Stimulated activated naive CD8-positive, alpha-beta T cell treated with anti-CD3 and anti-CD28 coated beads, Interleukin-15, Interleukin-2, amounts not matched to agents 100 ng/mL and 50 ng/mL, for 24 hours (primary cell): ENCODE measurements around the gene HYCC2.
A peak's percentile ranks its signal among the peaks of the same experiment; 100 is the strongest.
"Not testable (repeated sequence)": the region's sequence is repeated elsewhere in the genome, so short reads cannot be mapped to it uniquely, and the experiment has no call there.

ENCODE experiments used
- H3K27ac Mint-ChIP-seq: one replicate; pipeline ENCODE4 v1.8.0; 2021; ENCODE audit warnings: mild to moderate bottlenecking, mixed read lengths
- H3K27me3 Mint-ChIP-seq: one replicate; pipeline ENCODE4 v1.8.0; 2021; ENCODE audit warnings: mixed read lengths
- H3K36me3 Mint-ChIP-seq: one replicate; pipeline ENCODE4 v1.8.0; 2021; ENCODE audit warnings: low read depth, mixed read lengths
- H3K4me1 Mint-ChIP-seq: one replicate; pipeline ENCODE4 v1.8.0; 2021; ENCODE audit warnings: low read depth, mixed read lengths
- H3K4me3 Mint-ChIP-seq: one replicate; pipeline ENCODE4 v1.8.0; 2021; ENCODE audit warnings: mild to moderate bottlenecking, mixed read lengths
- H3K9me3 Mint-ChIP-seq: one replicate; pipeline ENCODE4 v1.8.0; 2021; ENCODE audit warnings: mixed read lengths

HYCC2 gene

DNA sequence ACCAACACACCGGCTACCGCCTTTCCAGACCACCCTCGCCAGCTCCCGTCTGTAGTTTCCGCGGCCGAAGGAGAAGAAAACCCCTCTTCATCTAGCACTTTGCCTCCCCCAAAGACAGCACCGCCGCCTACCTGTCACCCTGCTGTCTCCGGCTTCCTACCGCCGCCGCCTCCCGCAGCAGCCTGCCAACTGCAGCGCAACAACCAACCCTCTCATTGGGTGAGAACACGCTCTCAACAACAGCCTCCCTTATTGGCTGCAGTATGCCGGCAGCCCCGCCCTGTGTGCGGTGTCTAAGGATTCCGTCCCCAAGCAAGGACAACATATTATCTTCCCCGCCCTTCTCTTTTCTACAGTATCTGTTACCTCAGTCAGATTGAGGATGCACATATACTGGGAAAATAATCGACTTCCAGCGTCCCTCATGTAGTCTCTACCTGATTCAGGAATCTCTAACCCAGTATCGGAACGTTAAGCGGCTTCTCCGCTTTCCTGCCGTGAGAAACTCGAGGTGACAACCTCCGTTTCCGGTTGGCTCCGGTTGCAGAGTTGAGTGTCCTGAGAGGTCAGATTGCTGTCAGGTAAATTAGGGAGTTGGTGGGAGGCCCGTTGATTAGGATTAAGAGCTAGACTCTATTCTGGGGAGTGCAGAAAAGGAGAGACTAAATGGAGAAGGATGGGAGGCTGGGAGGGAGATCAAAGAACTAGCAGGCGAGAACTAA, at the start of gene HYCC2, which contains the start of gene NDUFB3:
TSS of gene HYCC2 (minus strand) at position 193 of the 722 bp plus-strand sequence. CDS start 47,662 bp downstream, outside the sequence.
TSS of gene NDUFB3 (plus strand) at position 523 of the 722 bp plus-strand sequence. CDS start 6,882 bp downstream, outside the sequence.
- Mint-ChIP-seq H3K9me3 (no peaks in the 10 kb centered on the region), H3K27ac (peak within 1 kb of the TSS; percentile 91), H3K27me3 (no peaks in the 10 kb centered on the region), H3K36me3 (peaks cover 11% of the 10 kb centered on the region), H3K4me1 (peaks cover 71% of the 10 kb centered on the region), H3K4me3 (peak within 1 kb of the TSS; percentile 96)

GRCh38 chr2:201118961-201119854, 47.7 kb upstream of the HYCC2 start:
- peak overlapping the region; percentile 99 for H3K4me3 Mint-ChIP-seq
- H3K27me3 Mint-ChIP-seq: no peaks in the 10 kb centered on the region
- H3K27ac Mint-ChIP-seq: peak overlapping the region; percentile 99
- no peaks in the 10 kb centered on the region for H3K9me3 Mint-ChIP-seq
- H3K36me3 Mint-ChIP-seq: peaks cover 38% of the 10 kb centered on the region
- peaks cover 65% of the 10 kb centered on the region for H3K4me1 Mint-ChIP-seq

DNA sequence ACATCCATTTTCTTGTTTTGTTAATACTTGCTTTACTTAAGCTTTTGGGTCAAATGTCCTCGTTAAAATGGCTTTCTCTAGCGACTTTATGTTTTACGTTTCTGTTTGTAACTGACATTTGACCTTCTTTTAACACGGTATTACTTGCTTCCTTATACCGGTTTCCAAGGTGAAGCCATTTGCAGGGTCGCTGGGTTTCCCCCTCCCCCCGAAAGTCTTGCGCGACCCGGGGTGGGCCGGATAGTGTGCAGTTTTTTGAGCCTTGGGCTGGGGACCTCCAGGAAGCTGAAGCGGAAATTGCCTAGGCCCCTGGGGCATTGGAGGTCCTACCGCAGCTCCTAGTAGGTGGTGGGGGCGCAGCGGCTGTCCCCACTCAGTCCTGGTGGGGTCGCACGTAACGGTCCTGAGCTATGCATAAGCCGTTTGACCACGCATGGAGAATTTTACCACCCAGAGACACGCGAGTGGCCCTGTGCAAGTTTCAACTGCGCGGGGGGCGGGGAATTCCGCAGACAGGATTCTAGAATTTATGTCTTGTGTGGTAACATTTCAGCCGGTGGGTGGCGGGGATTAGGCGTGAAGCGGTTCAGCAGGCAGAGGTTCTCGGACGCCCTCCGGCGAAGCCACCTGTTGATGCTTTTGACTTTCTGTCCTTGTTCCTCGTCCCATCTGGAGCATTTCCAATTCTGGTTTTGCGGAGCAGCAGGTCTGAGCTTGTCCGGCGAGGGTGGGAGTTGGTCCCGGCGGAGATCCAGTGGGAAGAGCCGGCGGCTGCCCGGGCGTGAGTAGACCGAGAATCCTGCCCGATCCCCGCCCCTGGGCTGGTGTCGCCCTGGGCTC, 46.9 kb upstream of the HYCC2 start:
- Mint-ChIP-seq H3K27ac (peak overlapping the region; percentile 99), H3K27me3 (no peaks in the 10 kb centered on the region), H3K4me3 (peak overlapping the region; percentile 99), H3K4me1 (peaks cover 61% of the 10 kb centered on the region), H3K36me3 (peaks cover 33% of the 10 kb centered on the region), H3K9me3 (no peaks in the 10 kb centered on the region)

DNA sequence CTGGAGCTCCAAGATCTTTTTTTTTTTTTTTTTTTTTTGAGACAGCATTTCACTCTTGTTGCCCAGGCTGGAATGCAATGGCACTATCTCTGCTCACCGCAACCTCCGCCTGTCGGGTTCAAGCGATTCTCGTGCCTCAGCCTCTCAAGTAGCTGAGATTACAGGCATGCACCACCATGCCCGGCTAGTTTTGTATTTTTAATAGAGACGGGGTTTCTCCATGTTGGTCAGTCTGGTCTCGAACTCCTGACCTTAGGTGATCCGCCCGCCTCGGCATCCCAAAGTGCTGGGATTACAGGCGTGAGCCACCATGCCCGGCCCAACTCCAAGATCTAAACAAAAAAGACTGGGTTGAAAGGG, 46.2 kb upstream of the HYCC2 start:
- peaks cover 56% of the 10 kb centered on the region for H3K4me1 Mint-ChIP-seq
- H3K4me3 Mint-ChIP-seq: peak overlapping the region; percentile 99
- not testable (repeated sequence) for H3K9me3 Mint-ChIP-seq, H3K27me3 Mint-ChIP-seq
- peak overlapping the region; percentile 99 for H3K27ac Mint-ChIP-seq
- peaks cover 27% of the 10 kb centered on the region for H3K36me3 Mint-ChIP-seq

- peaks cover 21% of the 10 kb centered on the region for H3K36me3 Mint-ChIP-seq
- H3K4me1 Mint-ChIP-seq: peaks cover 50% of the 10 kb centered on the region
- no peaks in the 10 kb centered on the region for H3K27me3 Mint-ChIP-seq
Observed at GRCh38 chr2:201116959-201117734, 45.7 kb upstream of the HYCC2 start.

DNA sequence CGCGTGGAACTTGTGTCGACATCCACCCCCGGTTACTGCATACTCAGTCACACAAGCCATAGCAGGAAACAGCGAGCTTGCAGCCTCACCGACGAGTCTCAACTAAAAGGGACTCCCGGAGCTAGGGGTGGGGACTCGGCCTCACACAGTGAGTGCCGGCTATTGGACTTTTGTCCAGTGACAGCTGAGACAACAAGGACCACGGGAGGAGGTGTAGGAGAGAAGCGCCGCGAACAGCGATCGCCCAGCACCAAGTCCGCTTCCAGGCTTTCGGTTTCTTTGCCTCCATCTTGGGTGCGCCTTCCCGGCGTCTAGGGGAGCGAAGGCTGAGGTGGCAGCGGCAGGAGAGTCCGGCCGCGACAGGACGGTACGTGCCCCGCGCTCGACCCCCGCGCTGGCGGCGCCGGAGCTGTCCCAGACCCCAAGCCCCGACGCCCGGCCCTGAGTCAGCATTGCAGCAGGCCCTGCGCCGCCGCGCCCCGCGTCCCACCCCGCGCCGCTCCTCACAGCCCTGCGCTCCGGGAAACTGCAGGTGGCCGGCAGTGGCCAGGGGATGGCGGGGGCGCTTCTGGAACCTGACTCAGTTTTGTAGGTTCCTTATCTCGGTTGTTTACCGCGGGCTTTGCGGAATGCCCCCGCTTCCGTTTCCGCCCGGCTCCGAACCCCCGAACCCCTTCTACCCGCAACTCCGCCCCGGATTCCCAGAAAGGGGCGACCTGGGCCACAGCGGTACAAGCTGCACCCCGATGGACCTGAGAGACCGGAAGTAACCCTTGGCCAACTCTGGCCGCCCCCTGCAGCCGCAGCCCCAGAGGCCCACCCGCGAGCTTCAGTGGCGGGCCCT, 44.9 kb upstream of the HYCC2 start, which contains the start of gene CFLAR:
TSS of gene CFLAR (plus strand) at position 50 of the 844 bp plus-strand sequence. CDS start 13,702 bp downstream, outside the sequence.
- Mint-ChIP-seq H3K36me3 (peaks cover 13% of the 10 kb centered on the region), H3K4me1 (peaks cover 42% of the 10 kb centered on the region), H3K27me3 (no peaks in the 10 kb centered on the region), H3K9me3 (no peaks in the 10 kb centered on the region), H3K27ac (peak within 1 kb of the TSS; percentile 99), H3K4me3 (peak within 1 kb of the TSS; percentile 99)

More at GRCh38 chr2:201116959-201117734, 45.7 kb upstream of the HYCC2 start:
- Mint-ChIP-seq H3K4me3 (peak overlapping the region; percentile 99), H3K9me3 (no peaks in the 10 kb centered on the region), H3K27ac (peak overlapping the region; percentile 99)

GRCh38 chr2:201114846-201115245, 43.4 kb upstream of the HYCC2 start:
- Mint-ChIP-seq H3K4me1 (peaks cover 33% of the 10 kb centered on the region), H3K27me3 (no peaks in the 10 kb centered on the region), H3K9me3 (no peaks in the 10 kb centered on the region), H3K4me3 (peak overlapping the region; percentile 99), H3K36me3 (no peaks in the 10 kb centered on the region), H3K27ac (peak overlapping the region; percentile 99)

- Mint-ChIP-seq H3K27ac (peak overlapping the region; percentile 99), H3K27me3 (no peaks in the 10 kb centered on the region), H3K36me3 (no peaks in the 10 kb centered on the region), H3K9me3 (no peaks in the 10 kb centered on the region), H3K4me3 (peak overlapping the region; percentile 99), H3K4me1 (peaks cover 33% of the 10 kb centered on the region)
Observed at GRCh38 chr2:201114350-201114749, 42.9 kb upstream of the HYCC2 start.

GRCh38 chr2:201111096-201111495, 39.6 kb upstream of the HYCC2 start:
- H3K4me1 Mint-ChIP-seq: peaks cover 23% of the 10 kb centered on the region
- no peaks in the 10 kb centered on the region for H3K27me3 Mint-ChIP-seq
- no peak overlapping the region for H3K4me3 Mint-ChIP-seq
- H3K27ac Mint-ChIP-seq: no peak overlapping the region
- peaks cover 3% of the 10 kb centered on the region for H3K9me3 Mint-ChIP-seq
- H3K36me3 Mint-ChIP-seq: peaks cover 5% of the 10 kb centered on the region

- Mint-ChIP-seq H3K9me3 (peaks cover 3% of the 10 kb centered on the region), H3K4me3 (no peak overlapping the region), H3K36me3 (peaks cover 5% of the 10 kb centered on the region), H3K4me1 (peaks cover 19% of the 10 kb centered on the region), H3K27ac (no peak overlapping the region), H3K27me3 (no peaks in the 10 kb centered on the region)
Observed at GRCh38 chr2:201110615-201111014, 39.1 kb upstream of the HYCC2 start.

DNA sequence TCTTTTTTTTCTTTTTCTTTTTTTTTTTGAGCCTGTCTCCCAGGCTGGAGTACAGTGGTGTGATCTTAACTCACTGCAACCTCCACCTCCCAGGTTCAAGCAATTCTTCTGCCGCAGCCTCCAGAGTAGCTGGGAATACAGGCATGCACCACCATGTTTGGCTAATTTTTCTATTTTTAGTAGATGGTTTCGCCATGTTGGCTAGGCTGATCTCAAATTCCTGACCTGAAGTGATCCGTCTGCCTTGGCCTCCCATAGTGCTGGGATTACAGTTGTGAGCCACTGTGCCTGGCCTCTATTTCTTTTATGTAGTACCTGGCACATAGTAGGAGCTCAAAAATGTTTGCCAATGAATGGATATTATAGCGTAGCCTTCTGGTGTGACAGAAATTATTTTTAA, 37.7 kb upstream of the HYCC2 start:
- Mint-ChIP-seq H3K27me3 (no peaks in the 10 kb centered on the region), H3K36me3 (peaks cover 5% of the 10 kb centered on the region), H3K9me3 (peaks cover 3% of the 10 kb centered on the region), H3K4me3 (no peak overlapping the region), H3K27ac (no peak overlapping the region), H3K4me1 (peaks cover 6% of the 10 kb centered on the region)

DNA sequence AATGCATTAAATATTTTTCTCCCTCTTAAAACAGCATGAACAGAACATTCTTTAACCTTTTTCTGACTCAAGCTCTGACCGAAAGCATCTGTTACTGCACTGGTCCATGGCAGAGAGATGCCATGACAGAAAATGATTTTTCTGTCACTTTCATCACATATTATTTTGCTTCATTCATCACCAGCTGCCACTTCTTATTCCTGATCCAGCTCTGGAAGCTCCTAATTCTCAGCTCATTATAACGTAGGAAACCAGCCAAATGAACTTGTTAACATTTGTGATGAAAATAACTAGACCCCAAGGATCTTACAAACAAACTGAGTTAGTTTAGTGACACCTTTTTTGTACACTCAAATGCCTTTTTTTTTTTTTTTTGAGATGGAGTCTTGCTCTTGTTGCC, 36.9 kb upstream of the HYCC2 start:
- peaks cover 5% of the 10 kb centered on the region for H3K36me3 Mint-ChIP-seq
- no peak overlapping the region for H3K4me3 Mint-ChIP-seq
- no peak overlapping the region for H3K27ac Mint-ChIP-seq
- peaks cover 1% of the 10 kb centered on the region for H3K4me1 Mint-ChIP-seq
- H3K9me3 Mint-ChIP-seq: peaks cover 3% of the 10 kb centered on the region
- H3K27me3 Mint-ChIP-seq: no peaks in the 10 kb centered on the region

DNA sequence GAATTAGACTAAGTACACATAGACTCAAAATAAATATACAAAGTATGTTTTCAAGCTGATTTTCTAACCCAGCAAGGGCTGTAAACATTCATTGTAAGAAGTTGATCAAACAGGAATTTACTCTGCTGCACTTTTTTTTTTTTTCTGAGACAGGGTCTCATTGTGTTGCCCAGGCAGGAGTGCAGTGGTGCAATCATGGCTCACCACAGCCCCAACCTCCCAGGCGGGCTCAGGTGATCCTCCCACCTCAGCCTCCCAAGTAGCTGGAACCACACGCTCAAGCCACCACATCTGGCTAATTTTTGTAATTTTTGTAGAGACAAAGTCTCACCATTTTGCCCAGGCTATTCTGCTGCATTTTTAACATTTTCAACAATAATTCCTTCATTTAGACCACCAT, 36.2 kb upstream of the HYCC2 start:
- Mint-ChIP-seq H3K36me3 (peaks cover 5% of the 10 kb centered on the region), H3K9me3 (peaks cover 3% of the 10 kb centered on the region), H3K27me3 (no peaks in the 10 kb centered on the region), H3K4me3 (no peak overlapping the region), H3K4me1 (no peaks in the 10 kb centered on the region), H3K27ac (no peak overlapping the region)
